HFFc6 (cell line): ENCODE data around the gene FGF14. TPM values are rescaled to one million over a fixed set of nuclear protein-coding genes. Genes with fewer than 3 reads are reported as not detected.

Experiments used
- DNase-seq: peaks from one replicate; pipeline ENCODE4 v3.0.0-alpha.2; 2018
- H3K27ac Mint-ChIP-seq: 2 replicates; pipeline ENCODE4 v1.8.0; 2020; ENCODE audit warnings: mild to moderate bottlenecking, mixed read lengths
- H3K27me3 Mint-ChIP-seq: 2 replicates; pipeline ENCODE4 v1.8.0; 2021; ENCODE audit warnings: mild to moderate bottlenecking, moderate library complexity, mixed read lengths; ENCODE audit not compliant: insufficient read depth
- H3K36me3 Mint-ChIP-seq: 2 replicates; pipeline ENCODE4 v1.8.0; 2021; ENCODE audit warnings: low read depth, mixed read lengths
- H3K4me1 Mint-ChIP-seq: 2 replicates; pipeline ENCODE4 v1.8.0; 2020; ENCODE audit warnings: low read depth, mixed read lengths
- H3K4me3 Mint-ChIP-seq: 2 replicates; pipeline ENCODE4 v1.8.0; 2020; ENCODE audit warnings: mild to moderate bottlenecking, moderate library complexity, mixed read lengths
- H3K9me3 Mint-ChIP-seq: 2 replicates; pipeline ENCODE4 v1.8.0; 2020; ENCODE audit warnings: mild to moderate bottlenecking, mixed read lengths
- CTCF ChIP-seq: fragments of 200-600 bp; sonication (generic); IDR thresholded peaks from 2 replicates; pipeline ENCODE4 v1.5.0; 2021; ENCODE audit warnings: antibody characterized with exemption, mild to moderate bottlenecking
- total RNA-seq, 6 experiments: library from RNA; stranded (reverse); fragmentation: NEBNext Ultra II Directional; extraction: Animal tissue kit (Norgen Biotek cat#: 25700); gene quantifications; 2 replicates in 1 of 6; 3 replicates in 5 of 6; pipeline ENCODE4 v1.2.3, GENCODE V29; 2021

The FGF14 gene
- total RNA-seq, 6 experiments from 2014 or later: 0.02 to 0.03 TPM; not detected in 4

DNA sequence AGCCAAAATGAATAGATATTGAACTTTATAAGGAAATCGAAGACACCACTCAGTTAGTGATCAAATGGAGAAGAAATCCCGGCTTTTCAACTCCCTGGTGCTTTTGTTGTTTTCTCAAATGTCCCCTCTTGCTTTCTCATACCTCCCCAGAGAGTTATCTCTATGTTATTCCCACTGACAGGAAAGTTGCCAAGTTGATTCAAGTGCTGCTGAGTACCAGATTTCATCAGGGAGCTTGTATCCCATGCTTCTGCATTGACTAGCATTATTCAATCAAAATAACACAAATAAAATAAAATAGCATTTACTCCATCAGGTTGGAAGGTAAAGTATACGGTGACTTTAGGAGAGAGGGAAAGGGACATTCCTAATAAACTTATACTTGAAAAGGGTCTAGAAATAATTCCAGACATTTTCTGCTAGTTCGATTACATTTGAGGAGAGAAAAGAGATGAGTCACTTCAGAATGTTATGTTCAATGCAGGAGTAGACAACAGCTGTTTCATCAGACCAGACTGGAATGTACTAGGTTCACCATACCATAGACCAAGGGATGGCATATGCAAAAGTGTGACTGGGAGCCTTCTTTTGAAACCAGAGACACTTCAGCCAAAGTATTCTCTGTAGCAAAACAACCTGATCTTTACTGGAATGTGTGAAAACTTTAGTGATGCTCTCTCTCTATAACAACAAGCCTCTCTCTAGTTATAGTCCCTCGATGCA is 397.8 kb downstream of the FGF14 start:
- peaks cover 33% of the 10 kb centered on the region for H3K9me3 Mint-ChIP-seq
- 0 out of 2 replicates have a peak, but pooled peaks cover 5% of the 10 kb centered on the region for H3K36me3 Mint-ChIP-seq
- H3K4me1 Mint-ChIP-seq: no peaks in the 10 kb centered on the region
- H3K27ac Mint-ChIP-seq: no peak overlapping the region
- TF ChIP-seq CTCF: no peak
- no peak overlapping the region for H3K4me3 Mint-ChIP-seq
- no peak for DNase-seq
- no peaks in the 10 kb centered on the region; the same call in 1 of the 2 replicates for H3K27me3 Mint-ChIP-seq

DNA sequence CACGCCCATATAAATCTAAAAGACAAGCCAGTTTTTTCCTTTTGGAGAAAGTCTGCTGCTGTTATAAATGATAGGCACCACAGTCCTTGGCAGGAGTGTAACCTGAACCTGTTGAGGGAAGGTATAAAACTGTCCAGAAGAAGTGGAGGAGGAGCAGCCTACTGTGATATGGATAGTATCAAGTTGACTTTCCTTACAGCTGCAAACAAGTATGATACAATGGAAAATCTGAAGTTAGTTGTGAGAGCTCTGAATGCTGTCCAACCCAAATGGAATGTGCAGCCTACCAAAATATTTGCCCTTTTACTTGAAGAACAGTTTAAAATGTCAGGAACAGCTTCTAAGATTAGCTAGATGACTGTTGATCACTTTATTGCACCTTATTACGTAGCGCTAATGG is 399.6 kb downstream of the FGF14 start:
- H3K27me3 Mint-ChIP-seq: no peaks in the 10 kb centered on the region; the same call in 1 of the 2 replicates
- DNase-seq: no peak
- H3K36me3 Mint-ChIP-seq: 0 out of 2 replicates have a peak, but pooled peaks cover 3% of the 10 kb centered on the region
- H3K4me1 Mint-ChIP-seq: no peaks in the 10 kb centered on the region
- no peak for TF ChIP-seq CTCF
- peaks cover 25% of the 10 kb centered on the region for H3K9me3 Mint-ChIP-seq
- no peak overlapping the region for H3K4me3 Mint-ChIP-seq
- no peak overlapping the region for H3K27ac Mint-ChIP-seq

DNA sequence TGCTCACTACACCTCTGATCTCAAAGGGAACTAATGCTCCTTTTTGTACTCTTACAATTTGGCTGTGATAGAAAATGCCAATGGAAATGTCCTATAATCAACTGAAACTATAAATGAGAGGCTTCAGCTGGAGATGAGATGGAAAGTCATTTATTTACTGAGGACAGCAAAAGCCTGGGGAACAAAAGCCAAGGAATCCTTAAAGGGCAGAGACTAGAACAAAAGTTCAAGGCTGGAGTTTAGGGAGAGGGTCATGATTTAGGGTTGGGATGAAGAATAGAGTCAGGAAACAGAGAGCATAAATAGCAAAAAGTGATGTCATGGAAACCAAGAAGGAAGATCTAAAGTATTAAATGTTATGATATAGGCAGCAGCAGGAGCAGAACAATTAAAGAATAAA is 401.1 kb downstream of the FGF14 start:
- Mint-ChIP-seq H3K27ac (no peak overlapping the region), H3K27me3 (no peaks in the 10 kb centered on the region; the same call in 1 of the 2 replicates), H3K4me3 (no peak overlapping the region), H3K36me3 (no peaks in the 10 kb centered on the region), H3K9me3 (peaks cover 18% of the 10 kb centered on the region), H3K4me1 (no peaks in the 10 kb centered on the region)
- DNase-seq: no peak
- TF ChIP-seq CTCF: no peak

DNA sequence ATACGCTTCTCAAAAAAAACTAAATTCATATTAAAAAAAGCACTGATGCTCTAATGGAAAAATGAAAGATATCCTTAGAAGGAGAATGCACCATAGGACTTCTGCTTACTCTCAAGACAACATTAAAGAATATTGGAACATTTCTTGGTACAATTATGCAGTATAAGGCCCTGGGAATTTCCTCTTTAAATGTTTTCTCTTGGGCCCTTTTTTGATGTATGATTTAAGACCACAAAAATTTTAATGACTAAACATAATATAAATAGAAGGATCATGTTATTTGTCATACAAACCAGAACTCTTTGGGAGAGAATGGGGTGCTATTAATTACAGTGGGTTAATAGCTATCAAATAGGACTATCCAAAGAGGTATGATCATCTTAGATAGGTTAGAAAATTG is 403.7 kb downstream of the FGF14 start:
- TF ChIP-seq CTCF: no peak
- Mint-ChIP-seq H3K36me3 (no peaks in the 10 kb centered on the region), H3K9me3 (peaks cover 15% of the 10 kb centered on the region), H3K4me1 (no peaks in the 10 kb centered on the region), H3K27ac (no peak overlapping the region), H3K27me3 (no peaks in the 10 kb centered on the region; the same call in 1 of the 2 replicates), H3K4me3 (no peak overlapping the region)
- DNase-seq: no peak

DNA sequence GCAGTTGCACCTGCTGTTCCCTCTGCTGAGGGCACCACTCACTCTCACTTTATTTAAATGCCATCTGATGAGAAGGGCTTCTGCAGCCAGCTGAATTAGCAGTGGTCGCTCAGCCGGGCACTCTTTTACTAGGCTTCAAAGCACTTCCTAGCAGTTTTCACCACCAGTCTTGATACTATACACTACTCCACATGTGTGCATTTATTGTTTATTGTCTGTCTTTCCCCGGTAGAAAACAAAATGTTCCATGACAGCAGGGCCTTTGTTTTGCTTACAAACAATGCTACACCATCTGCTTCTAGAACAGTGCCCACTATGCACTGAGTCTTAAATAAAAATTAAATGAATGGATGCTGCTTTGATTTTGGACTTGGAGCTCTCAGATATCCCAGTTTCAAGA is 404.9 kb downstream of the FGF14 start:
- DNase-seq: no peak
- Mint-ChIP-seq H3K4me1 (no peaks in the 10 kb centered on the region), H3K36me3 (no peaks in the 10 kb centered on the region), H3K27me3 (no peaks in the 10 kb centered on the region; the same call in 1 of the 2 replicates), H3K27ac (no peak overlapping the region), H3K9me3 (peaks cover 23% of the 10 kb centered on the region), H3K4me3 (no peak overlapping the region)
- no peak for TF ChIP-seq CTCF
